Ascending aorta (tissue), 2 donors: ENCODE data around the gene GTF3C1. TPM values are rescaled to one million over a fixed set of nuclear protein-coding genes. Genes with fewer than 3 reads are reported as not detected.

Experiments used
- DNase-seq, 2 donors: peaks; one replicate each; pipeline ENCODE4 v3.0.0-alpha.2; 2019; ENCODE audit warnings: low spot score in 2 of 2
- H3K27ac ChIP-seq, 2 donors: fragments of 200-600 bp; sonication (generic); one replicate each; pipeline ENCODE4 v1.5.1; 2016 to 2017; ENCODE audit warnings: mild to moderate bottlenecking in 1 of 2
- H3K27me3 ChIP-seq: fragments of 200-600 bp; sonication (generic); one replicate; pipeline ENCODE4 v1.5.1; 2017
- H3K36me3 ChIP-seq, 2 donors: fragments of 200-600 bp; sonication (generic); one replicate each; pipeline ENCODE4 v1.5.1; 2016
- H3K4me1 ChIP-seq, 2 donors: fragments of 200-600 bp; sonication (generic); one replicate each; pipeline ENCODE4 v1.5.1; 2016 to 2017; ENCODE audit warnings: mild to moderate bottlenecking in 1 of 2
- H3K4me3 ChIP-seq, 2 donors: fragments of 200-600 bp; sonication (generic); one replicate each; pipeline ENCODE4 v1.5.1; 2016 to 2017; ENCODE audit warnings: mild to moderate bottlenecking in 1 of 2
- H3K9me3 ChIP-seq, 2 donors: fragments of 200-600 bp; sonication (generic); one replicate each; pipeline ENCODE4 v1.5.1; 2016
- CTCF ChIP-seq, 3 experiments: fragments of 200-600 bp in 2 of 3; fragments of 450-650 bp in 1 of 3; sonication (generic) in 2 of 3; IDR thresholded peaks; one replicate each; pipeline ENCODE4 v1.5.1; 2016 to 2019; ENCODE audit warnings: antibody characterized with exemption in 3 of 3, mild to moderate bottlenecking in 1 of 3, moderate library complexity in 1 of 3
- intact Hi-C: fragments of 100-400 bp; cut with DNase I; formaldehyde crosslinking; loops from one replicate; pipeline ENCODE4 v1.15.1; 2023
- total RNA-seq: library from RNA; depleted of rRNA; stranded (reverse); fragments of >200 nt; gene quantifications from one replicate; pipeline ENCODE4 v1.1.0, GENCODE V29; 2016

GTF3C1 gene
- total RNA-seq, 1 donor from 2014 or later, result 40.6 TPM

- Histone ChIP-seq H3K36me3 (peaks cover 91 to 100% of the 10 kb centered on the region in 2 donors), H3K27me3 (no peaks in the 10 kb centered on the region)
Measured at GRCh38 chr16:27486344-27486743, 63.4 kb downstream of the GTF3C1 start.

GRCh38 chr16:27485811-27486210, 63.9 kb downstream of the GTF3C1 start:
- H3K4me1 ChIP-seq, result no peaks in the 10 kb centered on the region
- DNase-seq, result no peak
- H3K27me3 ChIP-seq, result no peaks in the 10 kb centered on the region
- no peak overlapping the region for H3K27ac ChIP-seq
- H3K4me3 ChIP-seq, result no peak overlapping the region
- H3K36me3 ChIP-seq, result peaks cover 92 to 100% of the 10 kb centered on the region in 2 donors
- no peaks in the 10 kb centered on the region for H3K9me3 ChIP-seq
- intact Hi-C loops, result no loop called here
- no peak for TF ChIP-seq CTCF (IDR thresholded peaks at IDR 0.05)

More at GRCh38 chr16:27486344-27486743, 63.4 kb downstream of the GTF3C1 start:
- Histone ChIP-seq H3K4me3 (no peak overlapping the region), H3K9me3 (no peaks in the 10 kb centered on the region), H3K4me1 (no peaks in the 10 kb centered on the region), H3K27ac (no peak overlapping the region)
- no peak for DNase-seq
- intact Hi-C loops, result no loop called here
- TF ChIP-seq CTCF (IDR thresholded peaks at IDR 0.05), result no peak

GRCh38 chr16:27485126-27485525, 64.6 kb downstream of the GTF3C1 start:
- no peak for DNase-seq
- no peak for TF ChIP-seq CTCF (IDR thresholded peaks at IDR 0.05)
- no peak overlapping the region for H3K27ac ChIP-seq
- intact Hi-C loops, result no loop called here
- H3K36me3 ChIP-seq, result peaks cover 94 to 100% of the 10 kb centered on the region in 2 donors
- H3K27me3 ChIP-seq, result no peaks in the 10 kb centered on the region
- no peaks in the 10 kb centered on the region for H3K4me1 ChIP-seq
- H3K4me3 ChIP-seq, result no peak overlapping the region
- no peaks in the 10 kb centered on the region for H3K9me3 ChIP-seq

GRCh38 chr16:27483624-27484023, 66.1 kb downstream of the GTF3C1 start:
- Histone ChIP-seq H3K36me3 (peaks cover 87 to 96% of the 10 kb centered on the region in 2 donors), H3K9me3 (no peaks in the 10 kb centered on the region), H3K27ac (no peak overlapping the region), H3K27me3 (no peaks in the 10 kb centered on the region), H3K4me1 (no peaks in the 10 kb centered on the region), H3K4me3 (no peak overlapping the region)
- intact Hi-C loops, result no loop called here
- no peak for DNase-seq
- TF ChIP-seq CTCF (IDR thresholded peaks at IDR 0.05), result no peak

- intact Hi-C loops, result no loop called here
- no peak for TF ChIP-seq CTCF (IDR thresholded peaks at IDR 0.05)
- Histone ChIP-seq H3K4me1 (no peaks in the 10 kb centered on the region), H3K9me3 (no peaks in the 10 kb centered on the region), H3K36me3 (peaks cover 87 to 96% of the 10 kb centered on the region in 2 donors), H3K4me3 (no peak overlapping the region), H3K27ac (no peak overlapping the region), H3K27me3 (no peaks in the 10 kb centered on the region)
- no peak for DNase-seq
Measured at GRCh38 chr16:27483088-27483437, 66.7 kb downstream of the GTF3C1 start.
